Fibroblast of gingiva (primary cell): ENCODE data around the gene RIMS3.
"Not testable (repeated sequence)": the region's sequence is repeated elsewhere in the genome, so short reads cannot be mapped to it uniquely, and the experiment has no call there.

Experiments used
- DNase-seq: peaks from one replicate; pipeline ENCODE4 v3.0.0-alpha.2; 2011; ENCODE audit warnings: low read depth

Gene RIMS3

DNA sequence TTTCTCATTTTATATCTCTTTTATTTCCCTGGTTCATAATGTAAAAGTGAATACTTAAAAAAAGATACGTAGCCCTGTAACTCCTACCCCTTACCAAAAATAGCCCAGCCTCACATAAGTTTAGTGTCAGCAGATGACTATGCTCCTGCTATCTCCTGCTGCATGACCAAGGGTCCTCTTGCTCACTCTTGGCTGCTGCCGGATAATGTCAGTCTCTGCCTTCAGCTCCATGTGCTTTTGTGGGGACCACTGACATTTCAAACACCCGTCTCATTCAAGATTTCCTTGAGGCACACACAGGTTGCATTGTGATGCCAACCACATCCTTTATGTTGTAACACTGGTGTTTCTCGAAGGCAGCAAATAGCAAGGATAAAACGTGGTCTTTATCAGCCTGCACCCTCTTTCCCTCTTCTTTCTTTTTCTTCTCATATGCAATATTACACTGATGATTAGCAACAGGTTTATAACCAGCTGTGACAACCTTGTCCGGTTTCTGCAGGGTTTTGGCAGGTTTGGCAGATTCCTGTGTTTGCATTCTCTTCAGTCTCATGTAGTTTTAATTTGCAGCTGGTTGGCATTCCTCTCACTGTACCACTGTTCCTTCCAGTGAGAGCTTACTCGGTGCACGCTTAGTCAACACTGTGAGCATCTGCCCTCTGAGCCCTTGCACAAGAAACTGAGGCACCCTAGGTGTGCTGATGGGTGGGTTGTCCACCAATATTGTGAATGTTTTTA lies 71.9 kb downstream of the RIMS3 start:
- DNase-seq: no peak

DNA sequence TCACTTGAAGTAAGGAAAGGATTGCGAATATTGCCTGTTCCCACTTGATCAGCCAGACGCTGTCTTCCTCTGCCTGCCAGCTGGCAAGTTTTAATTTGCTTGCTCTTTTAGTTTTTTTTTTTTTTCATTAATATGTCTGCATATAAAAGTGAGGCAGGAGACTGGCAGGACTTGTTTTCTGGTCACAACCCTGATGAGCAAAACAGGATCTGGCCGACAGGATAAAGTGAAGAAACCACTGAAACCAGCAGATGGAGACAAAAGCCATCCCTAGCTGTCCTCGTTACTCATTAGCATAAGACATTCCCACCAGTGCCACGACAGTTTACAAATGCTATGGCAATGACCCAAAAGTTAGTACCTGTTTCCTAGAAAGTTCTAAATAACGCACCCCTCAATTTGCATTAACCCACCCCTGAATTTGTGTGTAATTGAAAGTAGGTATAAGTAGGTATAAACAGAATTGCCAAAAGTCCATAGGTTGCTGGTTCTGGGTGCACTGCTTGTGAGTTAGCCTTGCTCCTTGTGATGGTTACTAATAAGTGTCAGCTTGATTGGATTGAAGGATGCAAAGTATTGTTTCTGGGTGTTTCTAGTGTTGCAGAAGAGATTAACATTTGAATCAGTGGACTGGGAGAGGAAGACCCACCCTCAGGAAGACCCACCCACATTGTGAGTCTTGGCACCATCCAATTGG lies 73.2 kb downstream of the RIMS3 start:
- DNase-seq: peak; percentile 13

DNA sequence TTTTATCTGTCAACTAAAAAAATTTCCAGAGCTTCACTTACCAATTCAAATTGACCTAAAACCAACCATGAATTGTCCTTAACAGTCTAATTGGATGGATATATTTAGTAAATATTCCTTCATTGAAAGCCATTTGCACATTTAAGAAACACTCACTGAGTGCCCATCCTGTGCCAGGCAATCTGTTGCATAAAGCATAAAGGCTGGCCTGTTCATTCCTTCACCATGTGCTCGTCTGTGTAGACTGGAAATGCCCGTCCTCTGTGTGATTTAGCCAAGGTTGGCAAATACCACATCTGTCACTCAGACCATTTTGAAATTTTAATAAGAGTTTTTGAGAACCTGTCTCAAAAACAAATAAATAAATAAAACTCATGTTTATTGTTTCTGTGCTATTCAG lies 76.9 kb downstream of the RIMS3 start:
- DNase-seq: no peak

DNA sequence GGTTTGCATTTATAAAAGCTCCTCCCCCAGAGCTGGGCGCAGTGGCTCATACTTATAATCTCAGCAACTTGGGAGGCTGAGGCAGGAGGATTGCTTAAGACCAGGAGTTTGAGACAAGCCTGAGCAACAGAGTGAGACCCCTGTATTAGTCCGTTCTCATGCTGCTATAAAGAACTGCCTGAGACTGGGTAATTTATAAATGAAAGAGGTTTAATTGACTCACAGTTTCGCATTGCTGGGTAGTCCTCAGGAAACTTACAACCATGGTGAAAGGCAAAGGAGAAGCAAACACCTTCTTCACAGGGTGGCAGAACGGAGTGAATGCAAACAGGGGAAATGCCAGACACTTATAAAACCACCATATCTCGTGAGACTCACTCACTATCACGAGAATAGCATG lies 81.5 kb downstream of the RIMS3 start:
- DNase-seq: no peak

DNA sequence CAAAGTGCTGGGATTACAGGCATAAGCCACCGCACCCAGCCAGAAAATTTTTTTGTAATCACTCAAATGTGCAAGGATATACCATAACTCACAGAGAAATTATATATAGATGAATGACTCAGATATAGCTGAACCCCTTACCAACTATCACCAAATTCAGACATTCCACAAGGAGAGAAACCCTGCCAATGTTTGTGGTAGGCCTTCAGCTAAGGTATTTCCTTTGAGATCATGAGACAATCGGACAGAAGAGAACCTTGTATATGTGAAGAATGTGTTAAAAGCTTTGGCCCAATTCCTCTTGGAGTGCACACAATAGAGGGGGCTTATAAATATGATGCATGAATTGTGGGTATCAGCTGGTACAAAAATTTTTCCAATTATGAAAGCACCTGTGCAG lies 83.4 kb downstream of the RIMS3 start:
- DNase-seq: no peak

DNA sequence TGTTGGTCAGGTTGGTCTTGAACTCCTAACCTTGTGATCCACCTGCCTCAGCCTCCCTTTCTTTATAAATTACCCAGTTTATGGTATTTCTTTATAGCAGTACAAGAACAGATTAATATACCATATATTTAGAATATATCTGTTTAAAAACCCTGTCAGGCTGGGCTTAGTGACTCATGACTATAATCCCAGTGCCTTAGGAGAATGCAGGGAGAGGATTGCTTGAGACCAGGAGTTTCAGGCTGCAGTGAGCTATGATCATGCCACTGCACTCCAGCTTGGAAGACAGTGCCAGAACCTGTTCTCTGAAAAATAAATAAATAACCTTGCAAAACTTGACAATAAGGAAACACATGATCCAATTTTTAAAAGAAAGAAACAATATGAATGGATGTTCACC lies 90.1 kb downstream of the RIMS3 start:
- DNase-seq: no peak

DNA sequence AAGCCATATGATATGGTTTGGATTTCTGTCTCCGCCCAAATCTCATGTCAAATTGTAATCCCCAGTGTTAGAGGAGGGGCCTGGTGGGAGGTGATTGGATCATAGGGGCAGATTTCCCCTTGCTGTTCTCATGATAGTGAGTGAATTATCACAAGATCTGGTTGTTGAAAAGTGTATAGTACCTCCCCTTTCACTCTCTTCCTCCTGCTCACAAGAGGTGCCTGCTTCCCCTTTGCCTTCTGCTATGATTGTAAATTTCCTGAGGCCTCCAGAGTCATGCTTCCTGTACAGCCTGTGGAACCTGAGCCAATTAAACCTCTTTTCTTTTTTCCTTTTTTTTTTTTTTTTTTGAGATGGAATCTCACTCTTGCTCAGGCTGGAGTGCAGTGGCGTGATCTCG lies 90.7 kb downstream of the RIMS3 start:
- DNase-seq: not testable (repeated sequence)
